Thyroid gland (tissue), 4 donors: Measurements from ENCODE around the gene RPS6KC1.

Experiments
- POLR2A ChIP-seq, 2 donors: fragments of 450-650 bp; IDR thresholded peaks; one replicate each; pipeline ENCODE4 v1.6.1; 2017; ENCODE audit warnings: antibody characterized with exemption in 2 of 2, mild to moderate bottlenecking in 2 of 2, moderate library complexity in 1 of 2
- TF ChIP-seq, protein P1 (sequence below), 6 experiments: fragments of 200-600 bp in 3 of 6; fragments of 450-650 bp in 3 of 6; sonication (generic) in 3 of 6; IDR thresholded peaks; one replicate each; pipeline ENCODE4 v1.5.1; 2016 to 2019; ENCODE audit warnings: antibody characterized with exemption in 6 of 6, mild to moderate bottlenecking in 2 of 6, inconsistent platforms in 1 of 6, moderate library complexity in 1 of 6

DNA sequence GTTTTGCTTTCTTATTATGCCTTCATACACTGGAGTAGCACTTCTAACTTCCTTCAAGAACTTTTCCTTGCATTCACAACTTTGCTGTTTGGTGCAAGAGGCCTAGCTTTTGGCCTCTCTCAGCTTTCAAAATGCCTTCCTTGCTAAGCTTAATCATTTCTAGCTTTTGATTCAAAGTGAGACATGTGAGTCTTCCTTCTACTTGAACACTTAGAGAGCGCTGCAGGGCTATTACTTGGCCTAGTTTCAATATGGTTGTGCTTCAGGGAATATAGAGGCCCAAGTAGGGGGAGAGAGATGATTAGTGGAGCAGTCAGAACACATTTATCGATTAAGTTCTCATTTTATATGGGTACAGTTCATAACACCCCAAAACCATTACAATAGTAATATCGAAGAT lies 47.8 kb upstream of the RPS6KC1 start:
- TF ChIP-seq POLR2A (IDR thresholded peaks at IDR 0.05), result no peak
- TF ChIP-seq, protein P1, sequence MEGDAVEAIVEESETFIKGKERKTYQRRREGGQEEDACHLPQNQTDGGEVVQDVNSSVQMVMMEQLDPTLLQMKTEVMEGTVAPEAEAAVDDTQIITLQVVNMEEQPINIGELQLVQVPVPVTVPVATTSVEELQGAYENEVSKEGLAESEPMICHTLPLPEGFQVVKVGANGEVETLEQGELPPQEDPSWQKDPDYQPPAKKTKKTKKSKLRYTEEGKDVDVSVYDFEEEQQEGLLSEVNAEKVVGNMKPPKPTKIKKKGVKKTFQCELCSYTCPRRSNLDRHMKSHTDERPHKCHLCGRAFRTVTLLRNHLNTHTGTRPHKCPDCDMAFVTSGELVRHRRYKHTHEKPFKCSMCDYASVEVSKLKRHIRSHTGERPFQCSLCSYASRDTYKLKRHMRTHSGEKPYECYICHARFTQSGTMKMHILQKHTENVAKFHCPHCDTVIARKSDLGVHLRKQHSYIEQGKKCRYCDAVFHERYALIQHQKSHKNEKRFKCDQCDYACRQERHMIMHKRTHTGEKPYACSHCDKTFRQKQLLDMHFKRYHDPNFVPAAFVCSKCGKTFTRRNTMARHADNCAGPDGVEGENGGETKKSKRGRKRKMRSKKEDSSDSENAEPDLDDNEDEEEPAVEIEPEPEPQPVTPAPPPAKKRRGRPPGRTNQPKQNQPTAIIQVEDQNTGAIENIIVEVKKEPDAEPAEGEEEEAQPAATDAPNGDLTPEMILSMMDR (IDR thresholded peaks at IDR 0.05), result no peak
